Adipocyte (in vitro differentiated cells): ENCODE data around the gene C1QTNF1.

Source experiments
- DNase-seq: peaks from one replicate; pipeline ENCODE4 v3.0.0-alpha.2; 2015; ENCODE audit warnings: low read depth
- H3K27me3 ChIP-seq: replicated peaks from 2 replicates; pipeline ENCODE4 v1.7.0; 2013; ENCODE audit warnings: mild to moderate bottlenecking, low read length, moderate library complexity; ENCODE audit not compliant: control insufficient read depth, insufficient read depth
- H3K36me3 ChIP-seq: 2 replicates; pipeline ENCODE4 v1.7.0; 2013; ENCODE audit warnings: low read length, mild to moderate bottlenecking, moderate library complexity; ENCODE audit not compliant: control insufficient read depth, insufficient read depth, severe bottlenecking
- H3K4me1 ChIP-seq: 2 replicates; pipeline ENCODE4 v1.7.0; 2013; ENCODE audit warnings: mild to moderate bottlenecking, low read length, moderate library complexity; ENCODE audit not compliant: control insufficient read depth, insufficient read depth
- H3K4me3 ChIP-seq: 2 replicates; pipeline ENCODE4 v1.7.0; 2013; ENCODE audit warnings: mild to moderate bottlenecking, low read length, moderate library complexity
- H3K9ac ChIP-seq: 2 replicates; pipeline ENCODE4 v1.7.0; 2013; ENCODE audit warnings: mild to moderate bottlenecking, low read length, moderate library complexity
- H3K9me3 ChIP-seq: 2 replicates; pipeline ENCODE4 v1.7.0; 2013; ENCODE audit warnings: mild to moderate bottlenecking, low read length, moderate library complexity; ENCODE audit not compliant: control insufficient read depth

C1QTNF1 gene

DNA sequence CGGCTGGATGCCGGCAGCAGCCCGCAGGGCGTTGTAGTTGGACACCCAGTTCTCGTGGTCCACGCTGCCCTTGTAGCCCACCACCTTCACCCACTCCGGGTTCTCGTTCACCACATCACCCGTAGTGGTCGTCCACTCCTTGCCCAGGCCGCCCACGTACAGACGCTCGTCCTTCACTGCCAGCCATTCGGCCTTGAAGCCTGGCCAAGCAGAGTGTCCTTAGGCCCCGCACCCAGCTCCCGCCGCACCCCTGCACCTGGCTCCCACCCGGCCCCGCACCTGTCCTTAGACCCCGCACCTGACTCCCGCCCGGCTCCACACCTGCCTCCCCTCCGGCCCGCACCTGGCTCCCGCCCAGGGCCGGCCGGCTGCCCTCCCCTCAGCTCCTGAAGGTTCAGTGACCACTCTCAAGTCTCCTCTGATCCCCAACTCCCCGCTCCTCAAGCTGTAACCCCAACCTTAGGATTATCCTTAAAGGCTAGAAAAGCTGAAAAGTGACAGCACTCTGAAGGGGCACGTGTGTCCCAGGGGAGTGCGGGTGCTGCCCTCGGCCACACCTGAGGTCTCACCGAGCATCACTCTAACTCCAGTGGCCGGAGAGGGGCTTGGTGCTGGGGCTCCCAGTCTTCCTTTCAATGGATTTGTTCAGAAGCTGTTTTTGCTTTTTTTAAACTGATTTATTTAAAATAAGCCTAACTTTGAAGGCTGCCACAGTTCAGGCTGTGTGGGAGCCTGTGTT, 28.8 kb upstream of the C1QTNF1 start:
- no peak overlapping the region for H3K9ac ChIP-seq

DNA sequence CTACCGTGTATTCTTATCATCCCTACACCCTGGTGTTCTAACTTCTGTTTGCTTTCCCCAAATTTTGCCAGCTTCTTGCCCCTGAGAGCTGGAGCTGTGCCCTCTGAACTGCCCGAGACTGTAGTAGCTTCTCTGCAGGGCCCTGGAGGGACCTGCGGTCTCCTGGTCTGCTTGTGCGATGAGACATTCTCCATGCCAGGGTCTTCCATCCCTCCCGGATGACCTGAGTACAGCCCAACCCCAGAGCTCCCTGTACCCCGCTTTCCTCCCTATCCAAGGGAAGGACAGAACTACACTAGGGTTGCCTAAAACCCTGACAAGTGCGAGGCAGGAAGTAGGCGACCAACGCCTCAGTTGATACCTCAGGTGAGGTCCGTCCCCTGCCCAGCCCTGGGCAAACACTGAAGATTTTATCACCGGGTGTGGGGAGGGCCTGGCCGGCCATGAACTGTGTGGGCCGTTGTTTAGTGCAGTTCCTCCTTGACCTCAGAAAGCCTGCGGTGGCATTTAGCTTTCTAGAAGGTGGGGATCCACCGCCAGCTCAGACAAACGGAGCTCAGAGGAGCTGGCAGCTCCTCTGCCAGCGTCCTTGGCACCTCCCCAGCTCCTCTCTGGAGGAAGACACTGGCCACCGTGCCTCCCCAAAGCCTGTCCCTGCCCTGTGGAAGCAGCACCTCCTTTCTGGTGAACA, 28.1 kb upstream of the C1QTNF1 start:
- Histone ChIP-seq H3K36me3 (peaks cover 60% of the 10 kb centered on the region), H3K27me3 (no peaks in the 10 kb centered on the region), H3K4me1 (no peaks in the 10 kb centered on the region), H3K4me3 (no peak overlapping the region), H3K9ac (no peak overlapping the region), H3K9me3 (no peaks in the 10 kb centered on the region)
- no peak for DNase-seq

More for the DNA sequence above, 28.8 kb upstream of the C1QTNF1 start:
- Histone ChIP-seq H3K4me1 (no peaks in the 10 kb centered on the region), H3K36me3 (peaks cover 67% of the 10 kb centered on the region), H3K9me3 (no peaks in the 10 kb centered on the region), H3K4me3 (no peak overlapping the region), H3K27me3 (no peaks in the 10 kb centered on the region)
- DNase-seq = no peak

DNA sequence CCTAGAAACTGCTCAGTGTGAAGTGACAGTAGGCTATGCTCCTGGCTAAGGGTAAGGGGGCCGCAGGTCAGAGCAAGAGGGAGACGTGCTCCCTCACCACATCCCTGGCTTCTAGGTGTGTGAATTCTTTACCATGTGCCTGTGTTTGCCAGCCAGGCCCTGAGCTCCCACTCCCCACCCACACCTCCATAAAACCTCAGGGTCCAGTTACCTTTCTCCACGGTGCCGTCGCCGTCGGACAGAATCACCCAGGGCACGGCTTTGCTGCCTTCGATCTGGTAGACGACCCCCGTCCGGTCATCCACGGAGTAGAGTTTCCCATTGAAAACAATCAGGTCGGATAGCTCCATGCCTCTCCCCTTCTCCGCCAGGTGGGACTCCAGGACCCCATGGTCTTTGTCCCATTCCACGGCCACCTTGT, 27.2 kb upstream of the C1QTNF1 start:
- H3K9ac ChIP-seq = no peak overlapping the region
- H3K4me1 ChIP-seq = no peaks in the 10 kb centered on the region
- no peak overlapping the region for H3K4me3 ChIP-seq
- H3K27me3 ChIP-seq = no peaks in the 10 kb centered on the region
- H3K36me3 ChIP-seq = peaks cover 51% of the 10 kb centered on the region
- H3K9me3 ChIP-seq = no peaks in the 10 kb centered on the region
- no peak for DNase-seq

DNA sequence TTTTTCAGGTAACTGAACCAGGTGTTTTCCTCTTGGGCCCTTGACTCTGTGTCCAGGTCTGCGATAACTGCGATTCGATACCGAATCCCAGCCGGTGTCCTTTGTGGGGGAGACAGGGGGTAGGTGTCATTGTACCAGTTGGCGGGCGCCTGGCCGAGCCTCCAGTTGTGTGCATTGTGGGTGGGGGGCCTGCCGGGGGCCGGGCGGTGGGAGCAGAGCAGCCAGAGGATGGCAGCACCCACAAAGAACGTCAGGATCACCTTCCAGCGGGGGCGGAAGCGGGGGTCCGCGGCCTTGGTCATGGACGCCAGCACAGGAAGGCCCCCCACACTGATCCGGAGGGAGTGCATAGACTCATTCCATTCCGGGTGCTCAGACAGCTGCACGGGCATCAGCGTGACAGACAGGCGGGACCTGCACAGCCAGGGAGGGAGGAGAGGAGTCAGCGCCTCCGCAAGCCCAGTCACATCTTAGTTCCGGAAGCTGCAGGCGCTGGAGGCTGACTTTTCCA, 26.7 kb upstream of the C1QTNF1 start:
- peaks cover 51% of the 10 kb centered on the region for H3K36me3 ChIP-seq
- H3K27me3 ChIP-seq = no peaks in the 10 kb centered on the region
- H3K9me3 ChIP-seq = no peaks in the 10 kb centered on the region
- no peak overlapping the region for H3K4me3 ChIP-seq
- DNase-seq = no peak
- H3K4me1 ChIP-seq = no peaks in the 10 kb centered on the region
- no peak overlapping the region for H3K9ac ChIP-seq

DNA sequence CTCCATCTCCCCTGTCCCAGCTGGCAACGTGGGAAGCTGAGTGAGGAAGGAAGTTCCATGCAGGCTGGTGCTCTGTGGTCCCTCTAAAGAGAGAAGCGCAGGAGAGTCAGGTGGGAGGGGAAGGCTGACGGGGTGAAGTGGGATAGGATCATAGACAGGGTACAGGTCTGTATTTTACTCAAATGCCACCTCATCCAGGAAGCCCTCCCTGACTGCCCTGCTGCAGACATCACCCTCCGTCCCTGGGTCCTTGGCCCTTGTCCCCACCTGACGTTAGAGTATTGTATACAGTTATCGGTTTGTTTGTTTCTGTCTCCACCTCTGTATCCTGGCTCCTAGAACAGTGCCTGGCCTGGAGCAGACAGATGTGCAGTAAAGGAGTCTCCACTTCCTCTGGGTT, 26.1 kb upstream of the C1QTNF1 start:
- Histone ChIP-seq H3K36me3 (peaks cover 48% of the 10 kb centered on the region), H3K4me3 (no peak overlapping the region)

DNA sequence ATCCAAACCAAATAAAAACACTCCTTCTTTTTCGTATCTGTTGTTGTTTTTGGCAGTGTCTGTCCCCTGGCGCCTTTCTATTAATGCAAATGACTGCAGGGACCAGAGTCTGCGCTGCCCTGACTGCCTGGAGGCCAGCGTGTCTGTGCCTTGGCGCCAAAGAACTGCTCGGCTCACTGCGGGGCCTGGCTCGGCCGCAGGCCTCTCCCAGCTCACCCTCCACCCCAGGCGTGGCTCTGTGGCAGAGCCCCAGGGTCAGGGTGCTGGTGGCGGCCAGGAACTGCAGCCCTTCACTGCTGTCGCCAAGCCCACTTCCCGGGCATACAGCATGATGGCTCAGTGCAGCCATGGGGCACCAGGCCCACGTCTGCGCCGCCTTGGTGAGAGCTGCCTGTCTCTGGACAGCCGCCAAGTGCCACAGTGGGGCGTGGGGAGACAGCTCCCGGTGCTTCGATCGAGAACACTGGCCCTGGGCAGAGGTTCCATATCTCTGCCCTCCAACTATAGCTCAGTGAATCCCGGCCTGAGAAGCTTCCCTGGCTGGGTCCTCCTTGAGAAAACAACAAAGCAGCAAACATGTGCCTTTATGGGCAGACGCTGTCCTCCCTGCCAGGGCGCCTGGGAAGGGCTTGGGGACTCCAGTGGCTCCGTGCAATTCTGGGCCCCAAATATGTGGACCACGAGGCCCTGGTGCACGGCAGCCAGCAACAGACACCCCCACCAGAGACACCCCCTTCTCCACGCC, 25.5 kb upstream of the C1QTNF1 start:
- H3K4me1 ChIP-seq = no peaks in the 10 kb centered on the region
- H3K9me3 ChIP-seq = no peaks in the 10 kb centered on the region
- no peak for DNase-seq
- H3K4me3 ChIP-seq = no peak overlapping the region
- peaks cover 45% of the 10 kb centered on the region for H3K36me3 ChIP-seq
- H3K27me3 ChIP-seq = no peaks in the 10 kb centered on the region
- H3K9ac ChIP-seq = no peak overlapping the region

More for the DNA sequence above, 26.1 kb upstream of the C1QTNF1 start:
- Histone ChIP-seq H3K4me1 (no peaks in the 10 kb centered on the region), H3K27me3 (no peaks in the 10 kb centered on the region), H3K9me3 (no peaks in the 10 kb centered on the region), H3K9ac (no peak overlapping the region)
- no peak for DNase-seq

DNA sequence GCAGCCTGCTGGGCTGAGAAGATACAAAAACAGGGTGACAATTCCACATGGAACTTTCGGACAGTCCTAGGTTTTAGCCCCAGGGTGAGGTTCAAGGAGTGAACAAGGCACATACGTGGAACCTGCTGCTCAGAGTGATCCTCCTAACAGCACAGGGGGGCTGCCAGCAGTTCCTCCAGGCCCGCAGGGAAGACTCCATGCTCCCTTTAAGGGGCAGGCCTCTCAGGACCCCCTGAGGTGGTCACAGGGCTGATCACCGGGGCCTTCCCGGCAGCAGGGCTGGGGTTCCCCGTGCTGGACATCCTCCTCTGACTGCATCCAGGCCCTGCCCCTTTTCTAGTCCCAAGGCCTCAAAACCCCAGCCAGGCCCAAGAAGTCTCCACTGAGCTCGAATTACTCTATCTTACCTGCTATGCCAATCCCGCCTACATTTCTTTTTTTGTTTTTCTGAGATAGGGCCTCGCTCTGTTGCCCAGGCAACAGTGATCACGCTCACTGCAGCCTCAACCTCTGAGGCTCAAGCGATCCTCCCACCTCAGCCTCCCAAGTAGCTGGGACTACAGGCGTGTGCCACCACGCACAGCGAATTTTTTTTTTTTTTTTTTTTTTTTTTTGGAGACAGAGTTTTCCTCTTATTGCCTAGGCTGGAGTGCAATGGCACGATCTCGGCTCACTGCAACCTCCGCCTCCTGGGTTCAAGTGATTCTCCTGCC, 24.8 kb upstream of the C1QTNF1 start:
- Histone ChIP-seq H3K4me1 (no peaks in the 10 kb centered on the region), H3K9me3 (no peaks in the 10 kb centered on the region), H3K36me3 (peaks cover 38% of the 10 kb centered on the region), H3K9ac (no peak overlapping the region), H3K27me3 (no peaks in the 10 kb centered on the region), H3K4me3 (no peak overlapping the region)
- DNase-seq = no peak

DNA sequence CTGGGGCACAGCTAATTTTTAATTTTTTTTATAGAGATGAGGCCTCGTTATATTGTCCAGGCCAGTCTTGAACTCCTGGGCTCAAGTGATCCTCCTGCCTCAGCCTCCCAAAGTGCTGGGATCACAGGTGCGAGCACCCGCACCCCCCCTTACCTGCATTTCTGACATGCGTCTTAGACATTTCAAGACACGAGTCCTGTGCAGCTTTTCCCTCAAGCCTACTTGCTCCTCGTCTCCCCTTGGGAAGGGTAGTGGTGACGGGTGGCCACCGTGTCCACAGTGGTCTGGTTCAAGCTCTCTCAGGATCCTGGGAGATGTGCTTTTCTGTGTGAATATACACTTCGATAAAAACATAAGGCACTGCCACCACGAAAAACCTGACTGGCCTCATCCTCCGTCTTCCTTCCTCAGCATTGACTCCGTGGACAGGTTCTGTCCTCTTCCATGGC, 24.0 kb upstream of the C1QTNF1 start:
- no peak for DNase-seq
- Histone ChIP-seq H3K4me3 (no peak overlapping the region), H3K9me3 (no peaks in the 10 kb centered on the region), H3K9ac (no peak overlapping the region), H3K36me3 (peaks cover 34% of the 10 kb centered on the region), H3K4me1 (no peaks in the 10 kb centered on the region), H3K27me3 (no peaks in the 10 kb centered on the region)

DNA sequence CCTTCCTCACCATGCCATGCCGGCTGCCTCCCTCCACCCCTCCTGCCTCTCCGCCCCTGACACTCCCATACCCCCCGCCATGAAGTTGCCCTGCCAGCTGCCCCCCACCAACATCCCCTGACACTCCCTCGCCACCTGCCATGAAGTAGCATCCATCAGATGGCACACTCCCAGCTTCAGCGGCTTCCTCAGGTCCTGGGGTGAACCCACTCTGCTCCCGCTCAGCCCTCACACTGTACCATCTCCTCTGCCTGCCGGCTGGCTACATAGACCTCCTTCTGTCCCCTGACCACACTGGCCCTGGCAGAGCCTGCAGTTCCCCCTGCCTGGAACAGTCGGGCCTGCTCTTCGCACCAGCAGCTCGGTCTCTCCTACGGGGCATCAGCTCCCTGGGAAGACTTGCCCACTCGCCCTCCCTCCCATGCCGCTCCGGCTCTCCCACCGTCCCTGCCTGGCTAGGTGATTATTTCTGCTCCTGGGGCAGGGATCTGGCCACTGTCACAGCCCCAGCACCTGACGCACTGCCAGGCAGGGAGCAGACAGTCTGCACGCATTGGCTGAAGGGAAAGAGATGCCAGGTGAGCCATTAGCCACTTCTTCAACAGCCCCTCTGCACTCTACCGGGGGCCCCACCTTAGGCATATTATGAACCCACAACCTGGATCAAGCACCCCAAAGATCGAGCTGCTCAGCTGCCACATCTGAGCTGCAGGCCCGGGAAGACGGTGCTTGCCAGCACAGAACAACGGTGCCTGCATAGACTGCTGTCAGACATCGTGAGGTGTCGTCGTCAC, 23.4 kb upstream of the C1QTNF1 start:
- Histone ChIP-seq H3K9ac (no peak overlapping the region), H3K9me3 (no peaks in the 10 kb centered on the region), H3K4me3 (no peak overlapping the region), H3K27me3 (no peaks in the 10 kb centered on the region), H3K4me1 (no peaks in the 10 kb centered on the region), H3K36me3 (peaks cover 31% of the 10 kb centered on the region)
- DNase-seq = no peak

DNA sequence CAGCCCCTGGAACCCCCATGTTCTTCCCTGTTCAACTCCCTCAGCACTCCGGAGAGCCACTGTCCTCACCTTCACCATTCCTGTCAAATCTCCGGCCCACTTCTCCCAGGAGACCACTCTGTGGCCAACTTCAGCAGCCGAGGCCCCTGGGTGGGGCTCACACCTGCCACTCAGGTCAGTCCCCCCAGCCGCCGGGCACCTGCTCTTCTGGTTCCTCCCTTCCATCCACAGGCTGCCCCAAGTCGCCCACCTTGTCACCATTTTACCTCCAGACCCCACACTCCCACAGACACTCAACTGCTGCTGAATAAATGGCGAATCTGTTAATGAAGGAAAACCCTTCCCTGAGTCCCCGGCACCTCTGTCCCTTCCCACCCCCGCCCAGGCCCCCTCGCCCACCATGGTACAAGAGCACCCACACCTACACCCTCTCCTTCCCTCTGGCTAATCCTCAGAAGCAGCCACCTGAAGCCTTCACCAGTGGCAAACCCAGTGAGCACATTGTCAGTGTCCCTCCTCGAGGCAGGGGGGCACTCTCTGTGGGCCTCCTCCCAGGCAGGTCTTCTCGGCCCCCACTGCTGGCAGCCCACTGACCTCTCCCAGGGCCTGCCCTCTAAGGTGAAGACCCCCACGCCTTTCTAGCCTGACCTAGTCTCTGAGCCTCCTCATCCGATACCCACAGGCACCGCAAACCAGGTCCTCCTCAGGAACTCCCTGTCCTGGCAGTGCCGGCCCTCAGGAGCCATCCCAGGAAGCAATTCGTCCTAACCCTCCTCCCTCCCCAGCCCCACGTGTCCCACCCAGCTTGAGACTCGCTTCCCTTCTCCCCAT, 22.6 kb upstream of the C1QTNF1 start:
- H3K4me3 ChIP-seq = no peak overlapping the region
- no peaks in the 10 kb centered on the region for H3K4me1 ChIP-seq
- no peaks in the 10 kb centered on the region for H3K27me3 ChIP-seq
- peaks cover 23% of the 10 kb centered on the region for H3K36me3 ChIP-seq
- no peak for DNase-seq
- H3K9me3 ChIP-seq = no peaks in the 10 kb centered on the region
- no peak overlapping the region for H3K9ac ChIP-seq
